IPS-15b (cell line): ENCODE measurements around the gene RUVBL2.

Source experiments
- H3K27me3 ChIP-seq: one replicate; pipeline ENCODE4 v1.6.1; 2013; ENCODE audit warnings: low read length; ENCODE audit not compliant: control insufficient read depth, insufficient read depth
- H3K36me3 ChIP-seq: one replicate; pipeline ENCODE4 v1.6.1; 2013; ENCODE audit warnings: low read length; ENCODE audit not compliant: control insufficient read depth, insufficient read depth
- H3K4me1 ChIP-seq: one replicate; pipeline ENCODE4 v1.6.1; 2013; ENCODE audit warnings: mild to moderate bottlenecking, low read length; ENCODE audit not compliant: control insufficient read depth, insufficient read depth
- H3K4me3 ChIP-seq: one replicate; pipeline ENCODE4 v1.5.1; 2013; ENCODE audit warnings: low read depth, low read length
- H3K9ac ChIP-seq: one replicate; pipeline ENCODE4 v1.6.1; 2013; ENCODE audit warnings: low read depth, mild to moderate bottlenecking, low read length
- H3K9me3 ChIP-seq: one replicate; pipeline ENCODE4 v1.6.1; 2013; ENCODE audit warnings: mild to moderate bottlenecking, low read length; ENCODE audit not compliant: control insufficient read depth, insufficient read depth

RUVBL2 gene

DNA sequence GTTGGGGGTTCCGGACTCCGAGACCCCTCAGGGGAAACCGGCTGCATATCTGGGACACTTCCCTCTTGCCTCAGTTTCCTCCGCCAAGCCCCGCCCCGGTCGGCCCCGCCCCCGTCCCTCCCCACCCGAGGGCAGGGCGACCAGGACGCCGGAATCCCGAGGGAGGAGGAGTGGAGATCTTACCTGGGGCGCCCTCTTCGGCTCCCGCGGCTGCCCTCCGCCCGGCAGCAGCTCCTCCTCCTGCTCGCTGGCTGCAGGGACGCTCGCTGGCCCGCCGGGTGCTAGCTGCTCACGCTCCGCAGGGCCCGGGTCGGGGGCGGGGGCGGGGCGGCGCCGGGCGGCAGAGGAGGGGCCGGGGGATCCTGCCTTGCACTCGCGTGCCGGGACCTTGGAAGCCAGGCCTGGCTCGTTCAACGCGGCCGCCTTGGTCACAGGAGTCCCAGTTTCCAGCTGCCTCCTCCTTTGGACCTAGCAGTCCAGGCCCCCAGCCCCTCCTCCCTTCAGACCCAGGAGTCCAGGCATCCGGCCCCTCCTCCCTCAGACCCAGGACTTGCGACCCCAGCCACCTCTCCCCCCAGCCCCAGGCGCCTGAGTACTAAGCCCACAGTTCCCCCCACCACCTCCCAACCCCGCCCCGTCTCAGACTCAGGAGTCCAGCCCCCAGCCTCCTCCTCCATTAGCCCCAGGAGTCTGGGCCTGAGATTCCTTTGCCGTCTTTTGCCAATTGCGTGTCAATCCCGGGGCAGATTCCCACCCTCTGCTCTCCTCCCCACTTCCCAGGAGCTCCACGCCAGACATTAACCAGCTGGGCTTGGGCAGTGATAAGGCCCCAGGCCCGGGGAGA, 71.3 kb downstream of the RUVBL2 start, which contains the start of gene NTF4:
Gene NTF4, minus strand, starts transcription at position 51 of the 844 bp plus-strand sequence. CDS start 2,821 bp downstream, outside the sequence.
- Histone ChIP-seq H3K9ac (peak within 1 kb of the TSS; percentile 65), H3K27me3 (peaks cover 45% of the 10 kb centered on the region), H3K36me3 (no peaks in the 10 kb centered on the region), H3K4me3 (peak within 1 kb of the TSS; percentile 43), H3K9me3 (no peaks in the 10 kb centered on the region), H3K4me1 (peaks cover 9% of the 10 kb centered on the region)
